Measurements from ENCODE around the gene PCGF3. TPM values are rescaled to one million over a fixed set of nuclear protein-coding genes. Genes with fewer than 3 reads are reported as not detected.
"Not testable (repeated sequence)": the region's sequence is repeated elsewhere in the genome, so short reads cannot be mapped to it uniquely, and the experiment has no call there.

Gene PCGF3
- total RNA-seq, 1 donor from 2014 or later: 33.2 TPM

DNA sequence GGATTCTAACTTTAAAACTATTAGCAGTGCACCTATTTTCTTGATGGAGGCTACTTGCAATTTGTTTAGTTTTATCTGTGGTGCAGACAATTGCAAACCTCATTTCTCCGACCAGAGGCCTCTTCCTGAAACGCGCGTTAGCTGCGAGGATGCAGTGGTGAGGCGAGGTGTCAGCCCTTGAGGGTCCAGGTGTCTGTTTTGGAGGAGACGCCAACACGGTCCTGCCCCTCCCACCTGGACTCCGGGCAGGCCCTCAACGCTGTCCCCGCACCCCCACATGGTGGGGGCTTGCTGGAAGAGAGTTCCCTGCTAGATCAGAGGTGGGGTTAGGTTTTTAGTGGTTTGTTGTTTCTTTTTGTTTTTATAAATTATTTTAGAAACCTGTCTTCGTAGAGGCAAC is 34.4 kb downstream of the PCGF3 start:
- no peak for DNase-seq (ENCODE audit: low read depth in 2 of 2)

DNA sequence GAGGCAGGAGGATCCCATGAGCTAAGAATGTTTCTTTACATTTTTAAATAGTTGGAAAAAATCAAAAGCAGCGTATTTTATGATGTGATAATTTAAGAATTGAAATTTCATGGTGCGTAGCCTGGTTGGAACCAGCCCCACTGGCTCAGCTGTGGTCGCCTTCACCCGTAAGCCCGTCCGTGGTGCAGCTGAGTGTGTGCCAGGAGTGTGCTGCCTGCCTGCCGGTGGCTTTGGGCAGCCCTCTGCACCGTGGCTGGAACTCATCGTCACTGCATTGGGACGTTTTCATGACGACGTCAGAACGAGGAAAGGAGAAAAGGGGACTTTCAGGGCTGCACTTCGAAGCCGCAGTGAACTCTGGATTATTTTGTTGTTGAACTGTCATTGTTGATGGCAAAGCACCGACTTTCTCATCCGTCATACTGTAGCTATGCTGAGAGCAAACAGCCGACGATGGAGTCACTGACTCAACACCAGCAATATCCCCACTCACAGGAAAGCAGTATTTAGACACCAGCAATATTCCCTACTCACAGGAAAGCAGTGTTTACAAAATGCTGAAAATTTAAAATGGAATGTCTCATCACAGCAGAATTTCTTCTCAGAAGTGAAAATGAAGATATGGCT is 35.1 kb downstream of the PCGF3 start:
- DNase-seq (ENCODE audit: low read depth in 2 of 2): peak in 1 of 2 donors; percentile 34

DNA sequence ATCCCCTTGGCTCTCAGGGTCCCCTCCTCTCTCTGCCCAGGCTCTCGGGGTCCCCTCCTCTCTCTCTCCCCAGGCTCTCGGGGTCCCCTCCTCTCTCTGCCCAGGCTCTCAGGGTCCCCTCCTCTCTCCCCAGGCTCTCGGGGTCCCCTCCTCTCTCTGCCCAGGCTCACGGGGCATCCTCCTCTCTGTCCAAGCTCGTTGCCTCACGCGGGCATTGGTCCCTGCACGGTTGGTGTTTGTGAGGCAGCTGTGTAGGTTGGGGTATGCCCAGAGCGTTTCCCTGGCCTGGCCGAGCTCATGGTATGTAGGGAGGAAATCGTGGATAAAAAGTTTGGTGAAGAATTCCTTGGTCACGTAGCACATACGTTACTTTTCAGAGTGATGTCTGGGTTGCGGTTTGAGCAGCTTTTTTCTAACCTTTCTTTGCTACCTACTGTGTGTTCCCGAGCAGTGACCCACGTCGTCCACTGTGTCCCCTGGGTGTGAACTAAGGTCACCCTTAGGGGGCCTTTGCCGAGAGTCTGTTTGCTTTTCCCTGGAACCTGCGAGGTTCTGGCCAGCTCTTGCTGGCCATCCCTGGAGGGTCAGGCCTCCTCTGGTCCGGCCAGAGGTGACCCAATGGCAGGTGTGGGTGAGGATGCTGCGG is 36.6 kb downstream of the PCGF3 start:
- no peak for DNase-seq (ENCODE audit: low read depth in 2 of 2)

DNA sequence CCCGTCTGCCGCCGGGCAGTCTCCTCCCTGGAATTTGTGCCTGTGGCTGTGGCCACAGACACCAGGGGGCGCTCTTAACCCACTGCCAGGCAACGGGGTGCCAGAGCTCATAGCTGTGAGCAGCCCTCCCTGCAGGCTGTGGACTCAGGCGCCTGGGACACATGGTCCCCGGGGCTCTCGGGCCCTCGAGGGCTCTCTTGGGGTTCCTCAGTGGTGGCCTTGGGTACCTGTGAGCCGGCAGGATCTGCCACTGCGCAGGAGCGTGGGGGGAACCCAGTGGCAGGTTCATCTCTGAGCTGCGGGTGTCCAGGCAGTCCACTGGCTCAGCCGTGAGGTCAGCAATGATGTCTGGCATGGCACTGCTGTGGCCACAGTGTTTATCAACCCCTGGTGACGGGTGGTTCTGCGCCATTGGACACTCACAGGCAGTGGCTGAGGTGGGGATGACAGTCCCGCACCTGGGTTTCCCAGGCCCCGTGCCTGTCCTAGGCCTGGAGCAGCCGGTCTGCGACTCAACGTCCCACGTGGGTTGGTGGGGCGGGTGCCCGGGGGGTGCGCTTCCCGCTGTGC is 37.2 kb downstream of the PCGF3 start:
- peak in 1 of 2 donors; percentile 64 for DNase-seq (ENCODE audit: low read depth in 2 of 2)

DNA sequence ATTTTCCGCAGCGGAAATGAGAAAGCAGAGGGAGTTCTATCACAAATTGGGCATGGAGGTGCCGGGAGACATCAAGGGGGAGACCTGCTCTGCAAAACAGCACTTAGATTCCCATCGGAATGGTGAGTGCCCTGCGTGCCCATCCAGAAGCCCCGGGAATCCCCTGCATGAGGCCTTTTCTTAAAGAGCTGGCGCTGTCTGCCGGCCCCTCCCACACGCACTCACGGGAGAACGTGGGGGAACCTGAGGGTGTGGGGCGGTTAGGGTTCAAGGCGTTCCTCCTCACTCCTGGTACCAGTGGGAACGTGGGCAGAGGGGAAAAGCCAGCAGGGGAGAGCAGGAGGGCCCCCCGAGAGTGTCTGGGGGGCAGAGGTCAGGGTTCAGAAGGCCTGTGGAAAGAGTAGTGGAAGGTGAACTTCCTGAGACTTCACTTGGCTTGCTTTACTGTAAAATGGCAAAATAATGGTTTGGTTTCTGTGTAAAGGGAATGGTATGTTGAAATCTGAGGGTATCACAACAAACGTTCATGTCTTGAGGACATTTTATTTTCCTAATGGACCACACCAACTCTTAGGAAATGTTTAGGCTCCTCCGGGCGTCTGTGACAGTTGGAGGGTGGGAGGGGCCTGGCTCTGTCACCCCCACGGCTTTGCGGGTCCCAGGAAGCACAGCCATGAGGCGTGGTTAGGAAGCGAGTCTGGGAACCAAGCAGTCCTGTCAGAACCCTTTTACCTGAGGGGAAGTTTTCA is 38.0 kb downstream of the PCGF3 start:
- DNase-seq (ENCODE audit: low read depth in 2 of 2): no peak

DNA sequence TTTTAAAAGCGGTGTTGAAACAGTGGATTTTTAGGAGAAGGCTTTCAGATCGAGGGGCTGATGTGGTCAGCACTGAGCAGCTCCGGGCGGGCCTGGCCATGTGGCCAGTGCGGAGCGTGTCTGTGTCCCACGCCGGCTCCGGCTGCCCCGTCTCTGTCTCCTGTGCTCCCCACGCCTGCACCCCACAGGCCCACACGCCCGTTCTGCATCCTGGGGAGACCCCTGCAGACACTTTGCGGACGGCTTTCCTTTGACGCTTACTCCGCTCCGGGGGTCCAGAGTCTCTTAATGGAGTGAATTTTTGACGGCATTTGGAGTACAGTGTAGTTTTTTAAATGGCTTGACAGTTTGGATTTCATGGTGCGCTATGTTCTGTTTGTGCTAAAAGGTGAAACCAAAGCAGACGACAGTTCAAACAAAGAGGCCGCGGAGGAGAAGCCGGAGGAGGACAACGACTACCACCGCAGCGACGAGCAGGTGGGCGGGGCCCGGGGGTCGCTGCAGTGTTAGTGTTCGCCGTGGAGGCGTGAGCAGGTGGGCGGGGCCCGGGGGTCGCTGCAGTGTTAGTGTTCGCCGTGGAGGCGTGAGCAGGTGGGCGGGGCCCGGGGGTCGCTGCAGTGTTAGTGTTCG is 38.7 kb downstream of the PCGF3 start:
- DNase-seq (ENCODE audit: low read depth in 2 of 2): no peak

DNA sequence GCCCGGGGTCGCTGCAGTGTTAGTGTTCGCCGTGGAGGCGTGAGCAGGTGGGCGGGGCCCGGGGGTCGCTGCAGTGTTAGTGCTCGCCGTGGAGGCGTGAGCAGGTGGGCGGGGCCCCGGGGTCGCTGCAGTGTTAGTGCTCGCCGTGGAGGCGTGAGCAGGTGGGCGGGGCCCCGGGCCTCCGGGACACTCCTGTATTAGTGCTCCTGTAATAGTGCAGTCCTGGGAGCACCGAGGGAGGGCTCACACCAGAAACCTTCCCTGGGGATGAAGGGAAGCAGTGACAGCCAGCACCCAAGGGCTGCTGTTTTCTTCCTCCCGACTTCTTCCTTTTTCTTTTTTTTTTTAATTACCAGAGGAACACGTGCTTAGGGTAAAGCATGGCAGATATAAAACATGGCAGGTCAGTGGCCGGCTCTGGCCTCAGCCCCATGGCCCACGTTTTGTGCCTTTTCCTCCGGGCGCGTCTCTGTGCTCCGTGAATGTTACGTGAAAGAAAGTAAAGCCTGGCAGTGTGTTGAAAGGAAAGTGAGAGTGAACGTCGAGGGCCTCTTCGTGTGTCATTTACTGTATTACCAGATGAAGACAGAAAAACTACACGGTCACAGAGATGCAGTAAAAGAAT is 42.0 kb downstream of the PCGF3 start:
- no peak for DNase-seq (ENCODE audit: low read depth in 2 of 2)

DNA sequence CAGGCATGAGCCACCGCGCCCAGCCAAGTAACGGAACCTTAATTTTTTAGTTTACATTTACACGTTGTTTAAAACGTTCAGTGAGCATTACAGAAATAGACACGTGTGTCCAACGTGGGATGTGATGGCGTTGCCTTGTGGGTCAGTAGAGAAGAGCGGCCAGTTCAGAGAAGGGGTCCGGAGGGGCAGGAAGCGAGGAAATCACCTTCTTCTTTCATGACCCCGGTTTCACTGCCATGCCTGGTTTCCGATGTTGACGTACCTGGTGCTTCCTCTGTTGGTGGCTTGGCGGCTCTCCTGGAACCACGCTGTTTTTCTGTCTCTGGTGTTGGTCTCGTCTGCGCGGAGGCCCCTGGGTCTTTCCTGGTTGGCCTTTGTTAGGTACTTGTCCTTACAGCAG is 42.8 kb downstream of the PCGF3 start:
- DNase-seq (ENCODE audit: low read depth in 2 of 2): peak in 1 of 2 donors; percentile 36

DNA sequence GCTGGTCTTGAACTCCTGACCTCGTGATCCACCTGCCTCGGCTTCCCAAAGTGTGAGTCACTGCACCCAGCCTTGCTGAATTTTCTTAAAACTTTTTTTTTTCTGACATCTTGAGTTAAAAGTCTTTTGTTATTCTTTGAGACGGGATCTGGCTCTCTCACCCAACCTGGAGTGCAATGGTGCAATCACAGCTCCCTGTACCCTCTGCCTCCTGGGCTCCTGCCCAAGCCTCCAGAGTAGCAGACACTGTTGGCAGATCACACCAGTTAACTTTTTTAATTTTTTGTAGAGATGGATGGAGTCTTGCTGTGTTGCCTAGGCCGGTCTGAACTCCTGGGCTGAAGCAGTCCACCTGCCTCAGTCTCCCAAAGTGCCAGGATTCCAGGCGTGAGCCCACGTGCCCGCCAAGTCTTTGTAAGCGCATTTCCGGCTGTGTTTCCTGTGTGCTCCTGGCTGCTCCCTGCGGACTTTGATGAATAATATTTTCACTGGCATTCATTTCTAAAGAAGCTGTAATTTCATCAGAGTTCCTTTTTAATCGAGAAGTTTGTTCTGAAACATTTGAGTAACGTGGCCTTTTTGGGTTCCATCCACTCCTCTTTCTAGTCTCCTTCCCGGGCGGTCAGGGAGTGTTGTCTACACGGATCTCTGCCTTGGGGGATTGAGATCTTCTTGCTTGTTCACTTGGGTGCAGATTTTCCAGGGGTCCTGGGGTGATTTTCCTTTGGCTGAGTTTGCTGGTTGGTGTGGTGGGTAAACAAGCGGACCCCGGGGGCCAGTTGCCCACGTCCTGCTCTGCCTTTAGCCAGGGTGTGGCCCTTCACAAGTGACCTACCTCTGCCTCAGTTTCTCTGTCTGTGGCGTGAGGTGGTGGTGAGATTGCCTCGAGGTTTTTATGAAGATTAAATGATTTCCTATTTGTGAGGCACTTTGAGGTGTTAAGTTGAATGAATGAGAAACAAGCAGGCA is 44.4 kb downstream of the PCGF3 start:
- DNase-seq (ENCODE audit: low read depth in 2 of 2): peak in 1 of 2 donors; percentile 62

DNA sequence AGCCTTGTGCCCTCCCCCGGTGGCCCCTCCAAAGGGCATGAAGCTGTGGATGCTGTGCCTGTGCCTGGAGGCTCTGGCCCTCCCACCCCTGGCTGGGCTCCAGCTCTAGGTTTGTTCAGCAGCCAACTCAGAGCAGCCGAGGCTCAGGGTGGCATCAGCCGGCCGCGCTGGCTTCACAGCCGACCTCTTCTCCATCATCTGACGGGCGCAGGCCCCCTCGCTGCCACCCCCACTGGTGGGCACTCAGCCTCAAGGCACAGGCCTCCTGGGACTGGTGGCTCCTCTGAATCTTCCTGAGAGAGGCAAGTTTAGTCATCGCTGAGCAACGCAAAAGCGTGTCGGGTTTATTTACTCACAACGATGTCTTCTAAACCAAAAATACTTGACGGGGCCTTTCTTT is 46.0 kb downstream of the PCGF3 start:
- DNase-seq (ENCODE audit: low read depth in 2 of 2): no peak

DNA sequence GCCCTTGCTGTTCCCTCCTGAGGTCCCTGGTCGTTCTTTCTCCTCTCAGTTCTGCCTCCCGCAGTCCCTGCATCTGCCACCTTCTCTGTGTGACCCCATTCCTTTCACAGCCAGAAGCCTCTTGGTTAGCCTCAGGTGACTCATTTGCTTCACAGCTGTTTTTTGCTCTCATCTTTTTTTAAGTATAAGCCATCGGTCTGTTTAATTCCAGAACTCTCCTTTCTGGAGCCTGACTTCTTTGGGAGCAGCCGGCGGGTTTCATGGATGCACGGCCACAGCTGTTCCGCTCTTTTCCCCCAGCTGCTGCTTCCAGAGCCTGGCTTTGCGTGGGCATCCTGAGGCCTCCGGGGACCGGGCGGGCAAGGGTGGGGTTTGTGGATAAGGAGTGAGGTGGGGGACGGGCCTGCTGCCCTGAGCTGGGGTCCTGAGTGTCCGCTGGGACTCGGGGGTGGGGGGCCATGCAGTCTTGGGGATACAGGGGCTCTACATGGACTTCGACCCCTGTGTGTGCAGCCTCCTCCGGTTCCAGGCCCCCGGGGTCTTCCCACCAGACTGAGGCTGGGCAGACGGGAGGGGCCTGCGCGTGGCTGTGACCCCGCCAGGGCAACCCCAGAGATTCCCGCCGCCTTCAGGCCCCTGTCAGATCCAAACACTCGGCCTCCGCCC is 46.7 kb downstream of the PCGF3 start:
- no peak for DNase-seq (ENCODE audit: low read depth in 2 of 2)

DNA sequence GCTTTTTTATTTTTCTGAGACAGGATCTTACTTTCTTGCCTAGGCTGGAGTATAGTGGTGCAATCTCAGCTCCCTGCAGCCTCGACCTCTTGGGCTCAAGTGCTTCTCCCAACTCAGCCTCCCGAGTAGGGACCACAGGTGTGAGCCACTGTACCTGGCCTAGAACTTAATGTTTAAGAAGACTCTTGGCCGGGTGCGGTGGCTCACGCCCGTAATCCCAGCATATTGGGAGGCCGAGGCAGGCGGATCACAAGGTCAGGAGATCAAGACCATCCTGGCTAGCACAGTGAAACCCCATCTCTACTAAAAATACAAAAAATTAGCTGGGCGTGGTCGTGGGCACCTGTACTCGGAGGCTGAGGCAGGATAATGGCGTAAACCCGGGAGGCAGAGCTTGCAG is 47.6 kb downstream of the PCGF3 start:
- DNase-seq (ENCODE audit: low read depth in 2 of 2): not testable (repeated sequence)

DNA sequence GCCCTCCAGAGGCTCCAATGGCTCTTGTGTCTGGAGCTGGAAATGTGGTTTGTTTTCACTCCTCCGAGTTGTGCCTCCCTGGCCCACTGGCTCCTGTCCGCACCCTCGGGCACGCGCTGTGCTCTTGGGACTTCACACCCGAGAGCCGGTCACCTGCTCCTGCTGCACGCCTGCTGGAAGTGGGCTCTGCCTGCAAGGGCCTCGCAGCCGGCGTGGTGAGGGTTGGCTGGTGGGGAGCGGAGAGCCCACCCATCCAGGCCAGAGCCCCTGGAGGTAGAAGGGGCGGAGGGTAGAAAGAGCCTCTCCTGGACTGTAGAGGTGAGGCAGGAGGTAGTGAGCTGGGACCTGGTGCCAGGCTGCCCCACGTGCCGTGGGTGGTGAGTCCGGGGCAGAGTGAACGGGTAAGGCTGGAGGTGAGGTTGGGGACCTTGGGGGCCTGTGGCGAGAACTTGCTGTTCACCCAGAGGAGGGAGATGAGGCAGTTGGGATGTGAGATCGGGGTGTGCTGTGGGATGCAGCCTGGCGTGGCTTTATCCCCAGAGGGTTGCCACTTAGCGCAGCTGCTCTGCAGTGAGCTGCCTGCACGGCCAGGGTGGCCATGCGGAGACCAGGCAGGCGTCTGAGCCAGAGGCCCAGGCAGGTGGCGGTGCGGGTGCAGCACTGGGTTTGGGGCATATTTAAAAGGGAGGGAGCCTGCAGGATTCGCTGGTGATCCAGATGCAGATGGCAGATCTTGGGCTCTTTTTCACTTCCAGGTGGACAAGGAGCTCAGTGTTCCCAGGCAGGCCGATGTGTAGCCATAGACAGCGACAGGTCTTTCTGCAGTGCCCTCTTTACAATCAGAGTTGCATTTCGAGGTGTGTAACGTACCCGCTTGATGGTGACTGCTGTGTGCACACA is 48.8 kb downstream of the PCGF3 start:
- no peak for DNase-seq (ENCODE audit: low read depth in 2 of 2)

DNA sequence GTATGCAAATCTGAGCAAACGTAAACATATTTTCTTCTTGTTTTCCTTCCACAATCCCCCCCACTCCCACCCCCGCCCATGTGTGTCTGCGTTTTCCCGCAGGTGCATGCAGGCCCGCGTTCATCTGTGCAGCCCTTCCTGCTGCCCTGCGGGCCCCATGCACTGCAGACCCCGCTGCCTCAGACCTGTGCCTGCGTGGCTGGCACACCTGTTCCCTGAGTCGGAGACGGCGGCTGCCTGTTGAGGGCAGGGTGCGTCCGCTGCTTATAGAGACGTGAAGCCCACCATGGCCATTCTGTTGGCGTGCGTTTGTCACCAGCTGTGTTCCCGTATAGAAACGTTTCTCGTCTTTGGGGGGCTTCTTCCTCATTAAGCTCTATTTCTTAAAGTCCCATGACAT is 51.5 kb downstream of the PCGF3 start:
- no peak for DNase-seq (ENCODE audit: low read depth in 2 of 2)

DNA sequence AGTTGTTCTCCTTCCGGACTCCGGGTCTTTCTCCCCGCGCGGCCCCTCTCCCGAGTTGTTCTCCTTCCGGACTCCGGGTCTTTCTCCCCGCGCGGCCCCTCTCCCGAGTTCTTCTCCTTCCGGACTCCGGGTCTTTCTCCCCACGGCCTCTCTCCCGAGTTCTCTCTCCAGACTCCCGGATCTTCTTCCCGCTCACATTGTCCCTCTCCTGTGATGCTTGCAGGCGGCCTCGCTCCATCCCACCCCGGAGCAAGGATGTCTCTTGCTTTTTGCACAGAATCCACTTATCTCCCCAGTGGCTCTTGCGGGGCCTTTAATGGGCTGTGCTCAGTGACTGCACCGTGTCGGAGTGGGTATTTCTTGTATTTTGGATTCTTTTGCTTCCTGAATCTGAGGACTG is 54.2 kb downstream of the PCGF3 start:
- not testable (repeated sequence) for DNase-seq (ENCODE audit: low read depth in 2 of 2)

DNA sequence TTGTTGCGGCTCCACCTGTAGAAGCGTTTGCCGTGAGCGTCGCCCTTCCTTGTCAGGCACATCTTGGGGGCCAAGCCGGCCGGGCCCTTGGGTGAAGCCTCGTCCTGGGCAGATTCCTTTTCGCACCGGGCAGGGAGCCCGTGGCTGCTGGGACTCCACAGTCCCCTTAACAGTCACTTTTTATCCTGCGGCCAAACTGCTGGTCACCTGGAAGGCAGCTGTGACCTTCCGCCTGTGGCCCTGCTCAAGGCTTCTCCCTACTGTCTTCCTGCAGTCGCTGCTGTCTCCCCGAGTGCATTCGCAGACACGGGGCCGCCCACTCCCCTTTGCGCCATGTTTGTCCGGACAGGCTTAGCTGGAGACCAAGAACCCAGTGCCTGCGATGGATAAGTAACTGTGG is 55.0 kb downstream of the PCGF3 start:
- no peak for DNase-seq (ENCODE audit: low read depth in 2 of 2)

DNA sequence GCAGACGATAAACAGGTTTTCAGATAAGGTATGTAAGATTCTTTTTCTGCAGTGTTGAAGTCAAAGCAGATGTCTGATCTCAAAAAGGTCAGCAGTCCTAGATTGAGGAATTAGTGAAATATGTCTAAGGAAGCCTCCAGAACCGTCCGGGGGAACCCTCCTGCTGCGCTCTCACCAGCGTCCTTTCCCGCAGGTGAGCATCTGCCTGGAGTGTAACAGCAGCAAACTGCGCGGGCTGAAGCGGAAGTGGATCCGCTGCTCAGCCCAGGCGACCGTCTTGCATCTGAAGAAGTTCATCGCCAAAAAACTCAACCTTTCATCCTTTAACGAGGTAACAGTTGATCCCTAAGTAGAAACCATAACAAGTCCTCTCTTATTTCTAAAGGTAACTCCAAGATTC is 55.5 kb downstream of the PCGF3 start:
- no peak for DNase-seq (ENCODE audit: low read depth in 2 of 2)

DNA sequence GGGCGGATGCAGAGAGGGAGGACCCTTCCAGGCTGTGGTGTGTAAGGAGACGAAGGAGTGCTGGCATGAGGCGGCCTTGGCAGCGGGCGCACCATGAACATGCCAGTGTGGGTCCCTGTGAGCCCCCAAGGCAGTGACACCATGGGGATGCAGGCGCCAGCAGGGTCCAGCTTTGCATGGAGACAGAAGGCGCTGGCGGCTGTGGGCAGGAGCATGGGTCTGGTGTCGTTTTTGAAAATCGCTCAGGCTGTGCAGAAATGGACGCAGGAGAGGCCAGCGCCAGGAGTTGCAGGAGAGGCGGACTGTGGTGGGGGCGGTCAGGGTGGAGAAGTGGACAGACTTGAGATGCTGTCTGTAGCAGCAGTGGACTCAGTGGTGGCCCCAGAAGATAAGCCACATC is 56.1 kb downstream of the PCGF3 start:
- no peak for DNase-seq (ENCODE audit: low read depth in 2 of 2)
